H9 (cell line): ENCODE data around the gene RBL2. TPM values are rescaled to one million over a fixed set of nuclear protein-coding genes. Genes with fewer than 3 reads are reported as not detected.

ENCODE experiments used
- DNase-seq: peaks from one replicate; pipeline ENCODE4 v3.0.0-alpha.2; 2017
- H2AFZ ChIP-seq: one replicate; pipeline ENCODE4 v1.6.1; 2013; ENCODE audit warnings: mild to moderate bottlenecking, low read length, control low read depth, moderate library complexity
- H2AK5ac ChIP-seq: 2 replicates; pipeline ENCODE4 v1.6.1; 2013; ENCODE audit warnings: low read length, control low read depth, mixed read lengths; ENCODE audit not compliant: insufficient read length
- H2BK120ac ChIP-seq: one replicate; pipeline ENCODE4 v1.6.1; 2013; ENCODE audit warnings: low read depth, mild to moderate bottlenecking, low read length, control low read depth, inconsistent platforms; ENCODE audit not compliant: poor library complexity, severe bottlenecking
- H2BK12ac ChIP-seq: 2 replicates; pipeline ENCODE4 v1.6.1; 2013; ENCODE audit warnings: low read length, control low read depth, mixed read lengths, low read depth; ENCODE audit not compliant: insufficient read length
- H2BK15ac ChIP-seq: 2 replicates; pipeline ENCODE4 v1.6.1; 2013; ENCODE audit warnings: low read depth, low read length, control low read depth
- H2BK20ac ChIP-seq: one replicate; pipeline ENCODE4 v1.6.1; 2013; ENCODE audit warnings: low read depth, mild to moderate bottlenecking, low read length, control low read depth, inconsistent platforms; ENCODE audit not compliant: poor library complexity, severe bottlenecking
- H2BK5ac ChIP-seq: 2 replicates; pipeline ENCODE4 v1.6.1; 2013; ENCODE audit warnings: low read length, control low read depth, mixed read lengths; ENCODE audit not compliant: insufficient read length
- H3K14ac ChIP-seq: 2 replicates; pipeline ENCODE4 v1.6.1; 2013; ENCODE audit warnings: low read length, control low read depth; ENCODE audit not compliant: insufficient read depth
- H3K18ac ChIP-seq: 2 replicates; pipeline ENCODE4 v1.6.1; 2013; ENCODE audit warnings: low read depth, mild to moderate bottlenecking, mixed read lengths, low read length, control low read depth; ENCODE audit not compliant: insufficient read length
- H3K23ac ChIP-seq: 2 replicates; pipeline ENCODE4 v1.6.1; 2013; ENCODE audit warnings: low read length, control low read depth, mixed read lengths, low read depth; ENCODE audit not compliant: insufficient read length
- H3K23me2 ChIP-seq: 2 replicates; pipeline ENCODE4 v1.6.1; 2013; ENCODE audit warnings: low read depth, mild to moderate bottlenecking, mixed read lengths, low read length, control low read depth; ENCODE audit not compliant: insufficient read length, poor library complexity, severe bottlenecking
- H3K27ac ChIP-seq: 2 replicates; pipeline ENCODE4 v1.5.1; 2013; ENCODE audit warnings: low read length, control low read depth, mixed read lengths, low read depth; ENCODE audit not compliant: insufficient read length
- H3K27me3 ChIP-seq: 2 replicates; pipeline ENCODE4 v1.6.1; 2013; ENCODE audit warnings: low read length, control low read depth, inconsistent platforms; ENCODE audit not compliant: insufficient read depth
- H3K4ac ChIP-seq: 2 replicates; pipeline ENCODE4 v1.6.1; 2013; ENCODE audit warnings: low read depth, mild to moderate bottlenecking, control low read depth, inconsistent platforms, low read length, moderate library complexity
- H3K4me1 ChIP-seq: 2 replicates; pipeline ENCODE4 v1.6.1; 2013; ENCODE audit warnings: low read length, control low read depth, inconsistent platforms; ENCODE audit not compliant: insufficient read depth
- H3K4me2 ChIP-seq: 2 replicates; pipeline ENCODE4 v1.6.1; 2013; ENCODE audit warnings: low read length, control low read depth, mixed read lengths; ENCODE audit not compliant: insufficient read length, insufficient read depth
- H3K56ac ChIP-seq: 2 replicates; pipeline ENCODE4 v1.6.1; 2013; ENCODE audit warnings: low read depth, mild to moderate bottlenecking, mixed read lengths, low read length, control low read depth; ENCODE audit not compliant: insufficient read length
- H3K79me1 ChIP-seq: 2 replicates; pipeline ENCODE4 v1.6.1; 2013; ENCODE audit warnings: low read depth, mild to moderate bottlenecking, moderate library complexity, low read length, control low read depth, inconsistent platforms; ENCODE audit not compliant: insufficient read depth, poor library complexity, severe bottlenecking
- H3K79me2 ChIP-seq: 2 replicates; pipeline ENCODE4 v1.6.1; 2013; ENCODE audit warnings: low read length, control low read depth, inconsistent platforms; ENCODE audit not compliant: insufficient read depth
- H3K9ac ChIP-seq: 2 replicates; pipeline ENCODE4 v1.6.1; 2013; ENCODE audit warnings: low read length, control low read depth, mixed read lengths; ENCODE audit not compliant: insufficient read length; ENCODE audit errors: extremely low read depth
- H3K9me3 ChIP-seq: one replicate; pipeline ENCODE4 v1.6.1; 2013; ENCODE audit warnings: low read depth, low read length, inconsistent platforms; ENCODE audit not compliant: control insufficient read depth
- H3T11ph ChIP-seq: one replicate; pipeline ENCODE4 v1.6.1; 2013; ENCODE audit warnings: mild to moderate bottlenecking, low read length, control low read depth, inconsistent platforms
- H4K20me1 ChIP-seq: one replicate; pipeline ENCODE4 v1.6.1; 2013; ENCODE audit not compliant: control insufficient read depth, insufficient read length, insufficient read depth
- H4K5ac ChIP-seq: 2 replicates; pipeline ENCODE4 v1.6.1; 2013; ENCODE audit warnings: low read depth, mild to moderate bottlenecking, mixed read lengths, low read length, control low read depth; ENCODE audit not compliant: insufficient read length
- H4K8ac ChIP-seq: replicated peaks from 2 replicates; pipeline ENCODE4 v1.6.1; 2013; ENCODE audit warnings: low read length, control low read depth, mixed read lengths, low read depth; ENCODE audit not compliant: insufficient read length
- H4K91ac ChIP-seq: 2 replicates; pipeline ENCODE4 v1.6.1; 2013; ENCODE audit warnings: low read depth, mild to moderate bottlenecking, moderate library complexity, mixed read lengths, low read length, control low read depth; ENCODE audit not compliant: insufficient read length
- H3K27ac Mint-ChIP-seq, 3 experiments: 2 replicates in 2 of 3; 3 replicates in 1 of 3; pipeline ENCODE4 v1.8.0; 2020 to 2021; ENCODE audit warnings: mixed read lengths in 3 of 3, mild to moderate bottlenecking in 1 of 3, moderate library complexity in 1 of 3
- H3K27me3 Mint-ChIP-seq: 2 replicates; pipeline ENCODE4 v1.8.0; 2021; ENCODE audit warnings: low read depth, mild to moderate bottlenecking, moderate library complexity, mixed read lengths
- H3K36me3 Mint-ChIP-seq, 3 experiments: 2 replicates in 2 of 3; 3 replicates in 1 of 3; pipeline ENCODE4 v1.8.0; 2020 to 2021; ENCODE audit warnings: low read depth in 3 of 3, mixed read lengths in 3 of 3; ENCODE audit not compliant: insufficient read depth in 1 of 3
- H3K4me1 Mint-ChIP-seq, 2 experiments: 2 replicates each; pipeline ENCODE4 v1.8.0; 2020; ENCODE audit warnings: mixed read lengths in 2 of 2
- H3K4me3 Mint-ChIP-seq, 2 experiments: 2 replicates in 1 of 2; 3 replicates in 1 of 2; pipeline ENCODE4 v1.8.0; 2020 to 2021; ENCODE audit warnings: mild to moderate bottlenecking in 2 of 2, mixed read lengths in 2 of 2, moderate library complexity in 1 of 2
- H3K9me3 Mint-ChIP-seq, 2 experiments: 2 replicates in 1 of 2; 3 replicates in 1 of 2; pipeline ENCODE4 v1.8.0; 2020; ENCODE audit warnings: mild to moderate bottlenecking in 2 of 2, mixed read lengths in 2 of 2, moderate library complexity in 1 of 2
- CTCF ChIP-seq: fragments of 200-600 bp; sonication (generic); conservative IDR thresholded peaks from 3 replicates; pipeline ENCODE4 v1.8.0; 2021; ENCODE audit warnings: antibody characterized with exemption, mild to moderate bottlenecking
- WGBS: extraction: QIAGEN DNeasy Blood & Tissue Kit; methylation state at CpG from one replicate; pipeline ENCODE4 v1.1.7; 2013; ENCODE audit warnings: missing lambda C conversion rate, low lambda C conversion rate, mixed read lengths; ENCODE audit not compliant: insufficient read length; ENCODE audit errors: extremely low coverage; 5-methylcytosine and 5-hydroxymethylcytosine counted together
- total RNA-seq: library from RNA; stranded (reverse); gene quantifications from 2 replicates; pipeline ENCODE4 v1.2.1, GENCODE V29; 2021

Gene RBL2
- total RNA-seq, 1 experiment from 2014 or later: 17.3 TPM

- Histone ChIP-seq H4K91ac (no peak overlapping the region), H3K27ac (no peak overlapping the region), H2BK120ac (no peak overlapping the region), H3K27me3 (no peaks in the 10 kb centered on the region), H3K9me3 (no peaks in the 10 kb centered on the region), H2BK20ac (no peak overlapping the region), H3T11ph (no peak overlapping the region), H3K23ac (no peak overlapping the region), H2AFZ (no peak overlapping the region), H2BK5ac (no peak overlapping the region), H4K5ac (no peak overlapping the region), H2AK5ac (no peak overlapping the region), H3K23me2 (no peaks in the 10 kb centered on the region), H3K14ac (no peak overlapping the region), H4K8ac (no peak overlapping the region), H3K4me2 (no peak overlapping the region), H3K56ac (no peak overlapping the region), H3K9ac (no peak overlapping the region), H3K4me1 (no peaks in the 10 kb centered on the region), H3K18ac (no peak overlapping the region), H2BK15ac (no peak overlapping the region), H4K20me1 (no peaks in the 10 kb centered on the region), H3K79me2 (0 out of 2 replicates have a peak, but pooled peaks cover 2% of the 10 kb centered on the region), H3K4ac (no peak overlapping the region), H3K79me1 (no peaks in the 10 kb centered on the region), H2BK12ac (no peak overlapping the region)
- H3K36me3 Mint-ChIP-seq: peaks cover 12 to 80% (median 63%) of the 10 kb centered on the region in 3 experiments; a peak in 6 of 7 replicates
- TF ChIP-seq CTCF: no peak
- H3K4me1 Mint-ChIP-seq: no peaks in the 10 kb centered on the region
- no peak overlapping the region for H3K4me3 Mint-ChIP-seq
- no peak for DNase-seq
- H3K9me3 Mint-ChIP-seq: no peaks in the 10 kb centered on the region
- H3K27me3 Mint-ChIP-seq: no peaks in the 10 kb centered on the region
- no CpG with 5 or more reads among the region's 6 CpGs for WGBS
- H3K27ac Mint-ChIP-seq: no peak overlapping the region
Measured at GRCh38 chr16:53494636-53495035, 60.4 kb downstream of the RBL2 start.
